B cell (primary cell): ENCODE data around the gene PLCE1. TPM values are rescaled to one million over a fixed set of nuclear protein-coding genes. Genes with fewer than 3 reads are reported as not detected.

Experiments
- ATAC-seq: fragments of 200-7000 bp; cut with Tn5 transposase; one replicate; pipeline ENCODE4 v1.10.0; 2021; ENCODE audit warnings: low read depth, mild to moderate bottlenecking, moderate number of reproducible peaks, moderate library complexity
- CTCF ChIA-PET: fragments of 350-600 bp; sonication (Branson Sonifier 250); formaldehyde crosslinking; loops from one replicate; lab custom pipeline; 2021; ENCODE audit warnings: antibody characterized with exemption, inconsistent platforms; lab: Charles Lee
- POLR2A ChIA-PET: fragments of 350-600 bp; sonication (Branson Sonifier 250); formaldehyde crosslinking; loops from one replicate; lab custom pipeline; 2021; ENCODE audit warnings: antibody characterized with exemption; lab: Charles Lee
- DNase-seq: peaks from one replicate; pipeline ENCODE4 v3.0.0; 2013
- H2AFZ ChIP-seq: 2 replicates; pipeline ENCODE4 v1.6.1; 2012; ENCODE audit warnings: mild to moderate bottlenecking, low read depth, low read length; ENCODE audit not compliant: insufficient read depth, poor library complexity, severe bottlenecking
- H3K27ac ChIP-seq, 2 donors: 1 replicate in 1 of 2; 2 replicates in 1 of 2; pipeline ENCODE4 v1.5.1; 2012 to 2013; ENCODE audit warnings: low read length in 2 of 2, mild to moderate bottlenecking in 2 of 2, moderate library complexity in 1 of 2
- H3K27me3 ChIP-seq, 4 experiments: fragments of 200-600 bp in 1 of 4; sonication (generic) in 1 of 4; replicated peaks in 1 of 4; 1 replicate in 2 of 4; 2 replicates in 2 of 4; pipeline versions ENCODE4 v1.6.1 to v1.7.0; 2013 to 2016; ENCODE audit warnings: low read length in 3 of 4, mild to moderate bottlenecking in 2 of 4, mixed read lengths in 1 of 4, moderate library complexity in 1 of 4; ENCODE audit not compliant: insufficient read depth in 4 of 4, control insufficient read depth in 3 of 4; ENCODE audit errors: control extremely low read depth in 1 of 4
- H3K36me3 ChIP-seq, 2 experiments: replicated peaks in 1 of 2; 1 replicate in 1 of 2; 2 replicates in 1 of 2; pipeline versions ENCODE4 v1.6.1 to v1.7.1; 2013; ENCODE audit warnings: low read length in 1 of 2; ENCODE audit not compliant: insufficient read depth in 2 of 2, control insufficient read depth in 1 of 2; ENCODE audit errors: control extremely low read depth in 1 of 2, extremely low read depth in 1 of 2
- H3K4me1 ChIP-seq, 2 donors: fragments of 200-600 bp in 1 of 2; sonication (generic) in 1 of 2; 1 replicate in 1 of 2; 2 replicates in 1 of 2; pipeline versions ENCODE4 v1.5.1 to v1.6.1; 2013 to 2017; ENCODE audit warnings: low read length in 2 of 2; ENCODE audit not compliant: control insufficient read depth in 2 of 2, insufficient read depth in 2 of 2
- H3K4me2 ChIP-seq: replicated peaks from 2 replicates; pipeline ENCODE3; 2012; ENCODE audit warnings: mild to moderate bottlenecking, low read depth, low read length; ENCODE audit not compliant: poor library complexity, severe bottlenecking
- H3K4me3 ChIP-seq, 5 experiments: fragments of 200-600 bp in 1 of 5; sonication (generic) in 1 of 5; 1 replicate in 3 of 5; 2 replicates in 2 of 5; pipeline versions ENCODE4 v1.5.1 to v1.7.0; 2011 to 2016; ENCODE audit warnings: low read length in 4 of 5, mild to moderate bottlenecking in 4 of 5, low read depth in 2 of 5, control low read depth in 1 of 5, moderate library complexity in 1 of 5; ENCODE audit not compliant: insufficient read depth in 1 of 5; ENCODE audit errors: control extremely low read depth in 1 of 5, extremely low read depth in 1 of 5
- H3K79me2 ChIP-seq: fragments of 200-600 bp; sonication (generic); one replicate; pipeline ENCODE4 v1.6.0; 2016; ENCODE audit warnings: low read length; ENCODE audit not compliant: control insufficient read depth, insufficient read depth
- H3K9ac ChIP-seq: fragments of 200-600 bp; sonication (generic); 2 replicates; pipeline ENCODE4 v1.6.1; 2017; ENCODE audit warnings: mild to moderate bottlenecking, low read length, moderate library complexity
- H3K9me3 ChIP-seq, 3 donors: one replicate each; pipeline versions ENCODE4 v1.6.1 to v1.7.1; 2013; ENCODE audit warnings: low read length in 2 of 3; ENCODE audit not compliant: control insufficient read depth in 2 of 3, insufficient read depth in 1 of 3; ENCODE audit errors: control extremely low read depth in 1 of 3
- H4K20me1 ChIP-seq: 2 replicates; pipeline ENCODE4 v1.6.0; 2012; ENCODE audit warnings: mild to moderate bottlenecking, low read length; ENCODE audit not compliant: insufficient read depth, control insufficient read depth, poor library complexity, severe bottlenecking
- H3K27ac Mint-ChIP-seq: one replicate; pipeline ENCODE4 v1.8.0; 2021; ENCODE audit warnings: mixed read lengths
- H3K27me3 Mint-ChIP-seq: one replicate; pipeline ENCODE4 v1.8.0; 2021; ENCODE audit warnings: mixed read lengths
- H3K4me1 Mint-ChIP-seq: one replicate; pipeline ENCODE4 v1.8.0; 2021; ENCODE audit warnings: mixed read lengths
- H3K4me3 Mint-ChIP-seq: one replicate; pipeline ENCODE4 v1.8.0; 2021; ENCODE audit warnings: mixed read lengths
- H3K9me3 Mint-ChIP-seq: one replicate; pipeline ENCODE4 v1.8.0; 2022; ENCODE audit warnings: mixed read lengths; ENCODE audit not compliant: insufficient read depth
- CTCF ChIP-seq: fragments of 200-600 bp; IDR thresholded peaks from one replicate; pipeline ENCODE4 v1.8.0; 2022; ENCODE audit warnings: antibody characterized with exemption, mild to moderate bottlenecking
- EZH2 ChIP-seq: IDR thresholded peaks from 2 replicates; pipeline ENCODE4 v1.6.1; 2012; ENCODE audit warnings: borderline replicate concordance, low read depth, mild to moderate bottlenecking, moderate library complexity, low read length; ENCODE audit not compliant: insufficient read depth, poor library complexity, severe bottlenecking
- WGBS: methylation state at CpG from one replicate; pipeline ENCODE4 v1.1.5; 2013; ENCODE audit warnings: missing lambda C conversion rate; ENCODE audit not compliant: insufficient coverage; 5-methylcytosine and 5-hydroxymethylcytosine counted together
- intact Hi-C: fragments of 100-400 bp; cut with micrococcal nuclease; formaldehyde crosslinking; loops from one replicate; pipeline ENCODE4 v1.10.0; 2022
- polyA plus RNA-seq: library from polyadenylated mRNA; depleted of rRNA; stranded (reverse); fragments of >200 nt; gene quantifications from 2 replicates; pipeline ENCODE4 v1.2.3, GENCODE V29; 2012
- total RNA-seq, 2 donors: library from RNA; stranded (reverse); fragments of 120-200 nt in 1 of 2; gene quantifications; 1 replicate in 1 of 2; 2 replicates in 1 of 2; pipeline versions ENCODE4 v1.2.3 to v1.2.4, GENCODE V29; 2013 to 2022

The PLCE1 gene
- total and polyA plus RNA-seq, 2 donors (not counting 1 experiment from before 2014, with no cell fraction given), result not detected

GRCh38 chr10:93973748-93974445 is 19.8 kb upstream of the PLCE1 start:
- H3K4me2 ChIP-seq, result no peak overlapping the region
- H3K4me1 ChIP-seq, result no peaks in the 10 kb centered on the region
- Mint-ChIP-seq H3K9me3 (no peaks in the 10 kb centered on the region), H3K27me3 (peaks cover 13% of the 10 kb centered on the region), H3K27ac (no peak overlapping the region), H3K4me3 (no peak overlapping the region), H3K4me1 (no peaks in the 10 kb centered on the region)
- no peaks in the 10 kb centered on the region for H4K20me1 ChIP-seq
- no peak for TF ChIP-seq CTCF
- no peak for TF ChIP-seq EZH2
- intact Hi-C loops, result no loop called here
- H3K4me3 ChIP-seq, result no peak overlapping the region
- H2AFZ ChIP-seq, result no peak overlapping the region
- no peaks in the 10 kb centered on the region for H3K27me3 ChIP-seq
- no peak for DNase-seq
- no peak overlapping the region for H3K9ac ChIP-seq
- ChIA-PET CTCF (no interaction called here), POLR2A (no interaction called here)
- no peaks in the 10 kb centered on the region for H3K36me3 ChIP-seq
- H3K79me2 ChIP-seq, result no peaks in the 10 kb centered on the region
- no peak for ATAC-seq
- 83% methylated on average over 2 of the region's 2 CpGs for WGBS
- H3K27ac ChIP-seq, result no peak overlapping the region
- H3K9me3 ChIP-seq, result peaks cover 0 to 4% (median 0%) of the 10 kb centered on the region in 3 donors

GRCh38 chr10:93977442-93977841 is 16.3 kb upstream of the PLCE1 start:
- H4K20me1 ChIP-seq, result no peaks in the 10 kb centered on the region
- no peaks in the 10 kb centered on the region for H3K4me1 ChIP-seq
- no peak overlapping the region for H3K4me2 ChIP-seq
- Mint-ChIP-seq H3K4me3 (no peak overlapping the region), H3K4me1 (no peaks in the 10 kb centered on the region), H3K27ac (no peak overlapping the region), H3K27me3 (peaks cover 23% of the 10 kb centered on the region), H3K9me3 (no peaks in the 10 kb centered on the region)
- ATAC-seq (no peak), DNase-seq (no peak)
- intact Hi-C loops, result no loop called here
- ChIA-PET CTCF (no interaction called here), POLR2A (no interaction called here)
- H3K79me2 ChIP-seq, result no peaks in the 10 kb centered on the region
- no peak for TF ChIP-seq CTCF
- no peak for TF ChIP-seq EZH2
- no peaks in the 10 kb centered on the region for H3K36me3 ChIP-seq
- no peaks in the 10 kb centered on the region for H3K9me3 ChIP-seq
- WGBS, result 53% methylated on average over 2 of the region's 3 CpGs
- no peak overlapping the region for H3K9ac ChIP-seq
- no peak overlapping the region for H2AFZ ChIP-seq
- peaks cover 0 to 4% (median 0%) of the 10 kb centered on the region in 4 experiments for H3K27me3 ChIP-seq
- H3K27ac ChIP-seq, result no peak overlapping the region
- H3K4me3 ChIP-seq, result no peak overlapping the region
